HepG2 (cell line): ENCODE results near the gene ARHGAP21. TPM values are rescaled to one million over a fixed set of nuclear protein-coding genes. Genes with fewer than 3 reads are reported as not detected.

Experiments used
- ATAC-seq: fragments of 200-7000 bp; cut with Tn5 transposase; 3 replicates; pipeline ENCODE4 v1.9.1; 2020; ENCODE audit warnings: mild to moderate bottlenecking, moderate library complexity
- BruUV-seq: library from RNA; stranded (reverse); fragments of 400-500 nt; replicated peaks from 2 replicates; lab custom pipeline; 2021; lab: Mats Ljungman, UMichigan
- CTCF ChIA-PET: fragments of 300-600 bp; formaldehyde crosslinking; extraction: SDS; loops from one replicate; lab custom pipeline; 2021; ENCODE audit warnings: low total read pairs, inconsistent platforms, low intra/inter-chr PET ratio; lab: Yijun Ruan, JAX
- POLR2A ChIA-PET: fragments of 350-600 bp; sonication (Branson Sonifier 250); formaldehyde crosslinking; loops from one replicate; lab custom pipeline; 2020; ENCODE audit warnings: antibody characterized with exemption, inconsistent platforms; lab: Yijun Ruan, JAX
- DNase-seq: peaks from one replicate; pipeline ENCODE4 v3.0.0-alpha.2; 2015; ENCODE audit warnings: low spot score
- FAIRE-seq: peaks from 3 replicates; lab custom pipeline; 2011; peaks lifted over from hg19 to GRCh38; lab: Jason Lieb, UNC
- H2AFZ ChIP-seq: one replicate; pipeline ENCODE4 v1.6.1; 2011; ENCODE audit warnings: low read length, inconsistent platforms
- H3K27ac ChIP-seq: fragments of 300-600 bp; 3 replicates; pipeline ENCODE4 v1.8.0; 2011; ENCODE audit warnings: mixed run types, mild to moderate bottlenecking, mixed read lengths, low read length, inconsistent platforms; ENCODE audit not compliant: insufficient read depth; ENCODE audit errors: extremely low read length
- H3K27me3 ChIP-seq, 2 experiments: fragments of 200-600 bp in 1 of 2; 2 replicates in 1 of 2; 3 replicates in 1 of 2; pipeline versions ENCODE4 v1.6.0 to v1.8.0; 2011; ENCODE audit warnings: low read length in 2 of 2, mild to moderate bottlenecking in 2 of 2, moderate library complexity in 2 of 2, inconsistent platforms in 1 of 2; ENCODE audit not compliant: insufficient read depth in 2 of 2, control insufficient read depth in 1 of 2
- H3K36me3 ChIP-seq, 2 experiments: fragments of 200-600 bp in 1 of 2; replicated peaks in 1 of 2; 2 replicates in 1 of 2; 3 replicates in 1 of 2; pipeline versions ENCODE4 v1.5.1 to v1.8.0; 2011; ENCODE audit warnings: low read length in 2 of 2, inconsistent platforms in 1 of 2; ENCODE audit not compliant: insufficient read depth in 2 of 2, control insufficient read depth in 1 of 2
- H3K4me1 ChIP-seq: 2 replicates; pipeline ENCODE4 v1.5.1; 2012; ENCODE audit warnings: low read length, inconsistent platforms; ENCODE audit not compliant: insufficient read depth
- H3K4me2 ChIP-seq: 2 replicates; pipeline ENCODE4 v1.6.0; 2011; ENCODE audit warnings: low read depth, low read length, inconsistent platforms
- H3K4me3 ChIP-seq, 3 experiments: fragments of 200-600 bp in 1 of 3; sonication (generic), shearing (Covaris generic) in 1 of 3; replicated peaks in 1 of 3; 2 replicates each; pipeline ENCODE4 v1.5.1; 2011 to 2016; ENCODE audit warnings: low read length in 3 of 3, inconsistent platforms in 2 of 3, low read depth in 2 of 3, mild to moderate bottlenecking in 2 of 3, control low read depth in 1 of 3, mixed read lengths in 1 of 3; ENCODE audit not compliant: insufficient read depth in 1 of 3
- H3K79me2 ChIP-seq: one replicate; pipeline ENCODE4 v1.6.1; 2011; ENCODE audit warnings: low read length, inconsistent platforms; ENCODE audit not compliant: insufficient read depth
- H3K9ac ChIP-seq: 2 replicates; pipeline ENCODE4 v1.6.0; 2011; ENCODE audit warnings: mild to moderate bottlenecking, low read depth, low read length, inconsistent platforms; ENCODE audit not compliant: insufficient read depth
- H3K9me3 ChIP-seq: 2 replicates; pipeline ENCODE4 v1.5.1; 2012; ENCODE audit warnings: mild to moderate bottlenecking, low read length
- H4K20me1 ChIP-seq: 2 replicates; pipeline ENCODE4 v1.6.0; 2011; ENCODE audit warnings: inconsistent platforms, mild to moderate bottlenecking, low read length, moderate library complexity; ENCODE audit not compliant: insufficient read depth
- BRCA1 ChIP-seq: sonication (generic); formaldehyde crosslinking; IDR thresholded peaks from 2 replicates; pipeline ENCODE4 v1.4.0; 2020; ENCODE audit warnings: missing genetic modification reagents
- E2F2 ChIP-seq: sonication (generic); formaldehyde crosslinking; IDR thresholded peaks from 2 replicates; pipeline ENCODE4 v1.4.0; 2020; ENCODE audit warnings: missing genetic modification reagents, borderline replicate concordance
- HMG20A ChIP-seq: IDR thresholded peaks from 2 replicates; pipeline ENCODE4 v1.6.1; 2016; ENCODE audit warnings: borderline replicate concordance
- NFIC ChIP-seq: IDR thresholded peaks from 2 replicates; pipeline ENCODE4 v1.6.1; 2012; ENCODE audit warnings: mild to moderate bottlenecking, low read length, inconsistent platforms
- PHB2 ChIP-seq: fragments of 450-650 bp; IDR thresholded peaks from 2 replicates; pipeline ENCODE4 v1.6.1; 2018; ENCODE audit not compliant: partially characterized antibody
- SRSF1 ChIP-seq: fragments of 200-400 bp; formaldehyde crosslinking; optimal IDR thresholded peaks from 2 replicates; pipeline ENCODE3; 2017; ENCODE audit warnings: mild to moderate bottlenecking, low read depth, low read length, moderate library complexity
- TSC22D2 ChIP-seq: sonication (generic); formaldehyde crosslinking; IDR thresholded peaks from 2 replicates; pipeline ENCODE4 v1.5.1; 2020; ENCODE audit warnings: missing genetic modification reagents, mild to moderate bottlenecking, borderline replicate concordance
- ZBTB38 ChIP-seq: sonication (generic); formaldehyde crosslinking; IDR thresholded peaks from 2 replicates; pipeline ENCODE4 v1.5.1; 2020; ENCODE audit warnings: mild to moderate bottlenecking, missing genetic modification reagents
- ZFP36 ChIP-seq: fragments of 150-350 bp; IDR thresholded peaks from 2 replicates; pipeline ENCODE4 v1.6.1; 2018; ENCODE audit warnings: borderline replicate concordance, low read length, low read depth; ENCODE audit not compliant: partially characterized antibody
- ZMYM2 ChIP-seq: sonication (generic); formaldehyde crosslinking; IDR thresholded peaks from 2 replicates; pipeline ENCODE4 v1.8.0; 2022; ENCODE audit warnings: mild to moderate bottlenecking, missing genetic modification reagents
- ZNF790 ChIP-seq: sonication (generic); formaldehyde crosslinking; IDR thresholded peaks from 2 replicates; pipeline ENCODE4 v1.8.0; 2022; ENCODE audit warnings: missing genetic modification reagents, mild to moderate bottlenecking, borderline replicate concordance
- ZNF839 ChIP-seq: sonication (generic); formaldehyde crosslinking; IDR thresholded peaks from 2 replicates; pipeline ENCODE4 v1.4.0; 2020; ENCODE audit warnings: missing genetic modification reagents, mild to moderate bottlenecking, borderline replicate concordance
- WGBS: methylation state at CpG from one replicate; pipeline ENCODE4 v1.1.6; 2017; ENCODE audit warnings: low lambda C conversion rate; 5-methylcytosine and 5-hydroxymethylcytosine counted together
- in situ Hi-C: cut with HindIII; loops from 2 replicates; pipeline ENCODE4 v1.10.0; 2017; ENCODE audit warnings: low pct_unique_long_range_greater_than_20kb; ENCODE audit not compliant: extremely low pct_ligation_motif_present
- intact Hi-C: fragments of 100-400 bp; cut with micrococcal nuclease; formaldehyde crosslinking; loops from one replicate; pipeline ENCODE4 v1.10.0; 2022; ENCODE audit not compliant: unreplicated experiment
- polyA plus RNA-seq, 8 experiments: library from polyadenylated mRNA; depleted of rRNA in 3 of 8; stranded (reverse) in 7 of 8; unstranded in 1 of 8; fragments of >200 nt; fragmentation: Illumina TruSeq in 4 of 8; extraction: Trizol in 4 of 8; gene quantifications; 2 replicates each; pipeline versions ENCODE4 v1.2.1 to v1.2.3, GENCODE V29; 2011 to 2016; ENCODE audit warnings: low read depth in 4 of 8, missing spikeins in 1 of 8, mixed read lengths in 1 of 8; ENCODE audit not compliant: insufficient read depth in 1 of 8
- total RNA-seq, 5 experiments: library from RNA; depleted of rRNA; stranded (reverse); fragments of >200 nt; fragmentation: Illumina TruSeq; extraction: Trizol; gene quantifications; 2 replicates each; pipeline ENCODE4 v1.2.3, GENCODE V29; 2016; ENCODE audit warnings: low read depth in 1 of 5
- TF ChIP-seq, protein P1 (sequence below): sonication (generic); formaldehyde crosslinking; conservative IDR thresholded peaks from 2 replicates; pipeline ENCODE4 v1.8.0; 2022; ENCODE audit warnings: missing genetic modification reagents
- TF ChIP-seq, protein P2 (sequence below): IDR thresholded peaks from 2 replicates; pipeline ENCODE4 v1.6.1; 2016; ENCODE audit warnings: mild to moderate bottlenecking

ARHGAP21 gene
- total and polyA plus RNA-seq, 2 of the 13 experiments (the other 11 are each of a cell fraction or from before 2014, with no cell fraction given), result 23.9 to 26.6 TPM

DNA sequence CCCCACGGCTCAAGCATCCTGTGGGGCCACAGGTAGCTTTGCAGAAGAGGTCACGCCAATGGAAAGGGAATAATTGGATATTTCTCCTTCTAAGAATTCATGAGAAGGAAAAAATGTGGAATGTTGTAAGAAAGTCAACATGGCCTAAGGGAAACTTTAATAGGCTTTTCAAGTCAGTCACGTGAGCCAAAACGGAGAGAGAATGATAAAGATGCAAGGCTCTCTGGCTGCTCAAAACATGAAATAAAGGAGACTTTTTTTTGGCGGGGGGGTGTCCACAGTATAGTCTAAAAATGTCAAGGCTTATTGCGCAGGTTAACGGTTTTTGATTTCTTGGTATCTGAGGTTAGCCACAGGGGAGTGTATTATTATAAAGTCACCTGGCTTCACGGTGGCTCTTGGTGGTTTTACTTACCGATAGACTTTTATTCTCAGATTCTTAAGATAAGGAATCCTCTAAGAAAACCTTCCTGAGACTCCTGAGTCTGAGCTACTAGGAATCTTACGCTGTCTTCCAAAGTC lies 148.1 kb downstream of the ARHGAP21 start (continued):
- TF ChIP-seq, protein P1, sequence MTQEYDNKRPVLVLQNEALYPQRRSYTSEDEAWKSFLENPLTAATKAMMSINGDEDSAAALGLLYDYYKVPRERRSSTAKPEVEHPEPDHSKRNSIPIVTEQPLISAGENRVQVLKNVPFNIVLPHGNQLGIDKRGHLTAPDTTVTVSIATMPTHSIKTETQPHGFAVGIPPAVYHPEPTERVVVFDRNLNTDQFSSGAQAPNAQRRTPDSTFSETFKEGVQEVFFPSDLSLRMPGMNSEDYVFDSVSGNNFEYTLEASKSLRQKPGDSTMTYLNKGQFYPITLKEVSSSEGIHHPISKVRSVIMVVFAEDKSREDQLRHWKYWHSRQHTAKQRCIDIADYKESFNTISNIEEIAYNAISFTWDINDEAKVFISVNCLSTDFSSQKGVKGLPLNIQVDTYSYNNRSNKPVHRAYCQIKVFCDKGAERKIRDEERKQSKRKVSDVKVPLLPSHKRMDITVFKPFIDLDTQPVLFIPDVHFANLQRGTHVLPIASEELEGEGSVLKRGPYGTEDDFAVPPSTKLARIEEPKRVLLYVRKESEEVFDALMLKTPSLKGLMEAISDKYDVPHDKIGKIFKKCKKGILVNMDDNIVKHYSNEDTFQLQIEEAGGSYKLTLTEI, result no peak
- TF ChIP-seq ZMYM2 (CRISPR knock-in tag) (no peak), TSC22D2 (no peak)

- no peaks in the 10 kb centered on the region for H4K20me1 ChIP-seq
- no peak overlapping the region for H2AFZ ChIP-seq
- no peaks in the 10 kb centered on the region for H3K36me3 ChIP-seq
- 90% methylated on average over 3 of the region's 3 CpGs for WGBS
- H3K9ac ChIP-seq, result no peak overlapping the region
- no peaks in the 10 kb centered on the region for H3K79me2 ChIP-seq
- POLR2A ChIA-PET, result no interaction called here
- DNase-seq, result no peak
- CTCF ChIA-PET, result no interaction called here
- intact Hi-C loops (no loop called here), in situ Hi-C loops (no loop called here)
- no peak for FAIRE-seq
- no peak overlapping the region for H3K27ac ChIP-seq
- H3K4me3 ChIP-seq, result no peak overlapping the region
- no peak overlapping the region for H3K4me2 ChIP-seq
- BruUV-seq, result no TSS peak
- H3K27me3 ChIP-seq, result peaks cover 3 to 5% of the 10 kb centered on the region in 2 experiments; a peak in 2 of 5 replicates
- H3K9me3 ChIP-seq, result no peaks in the 10 kb centered on the region
- no peaks in the 10 kb centered on the region for H3K4me1 ChIP-seq
- ATAC-seq, result peak; percentile 58
- TF ChIP-seq PHB2, result no peak
- TF ChIP-seq, protein P2, sequence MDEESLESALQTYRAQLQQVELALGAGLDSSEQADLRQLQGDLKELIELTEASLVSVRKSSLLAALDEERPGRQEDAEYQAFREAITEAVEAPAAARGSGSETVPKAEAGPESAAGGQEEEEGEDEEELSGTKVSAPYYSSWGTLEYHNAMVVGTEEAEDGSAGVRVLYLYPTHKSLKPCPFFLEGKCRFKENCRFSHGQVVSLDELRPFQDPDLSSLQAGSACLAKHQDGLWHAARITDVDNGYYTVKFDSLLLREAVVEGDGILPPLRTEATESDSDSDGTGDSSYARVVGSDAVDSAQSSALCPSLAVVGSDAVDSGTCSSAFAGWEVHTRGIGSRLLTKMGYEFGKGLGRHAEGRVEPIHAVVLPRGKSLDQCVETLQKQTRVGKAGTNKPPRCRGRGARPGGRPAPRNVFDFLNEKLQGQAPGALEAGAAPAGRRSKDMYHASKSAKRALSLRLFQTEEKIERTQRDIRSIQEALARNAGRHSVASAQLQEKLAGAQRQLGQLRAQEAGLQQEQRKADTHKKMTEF (CRISPR knock-in tag), result no peak
- no peak for TF ChIP-seq ZFP36
- no peak for TF ChIP-seq ZNF839 (CRISPR knock-in tag)
- TF ChIP-seq ZNF790, result no peak
- TF ChIP-seq E2F2 (CRISPR knock-in tag), result no peak
- no peak for TF ChIP-seq ZBTB38
- no peak for TF ChIP-seq NFIC
- TF ChIP-seq SRSF1, result no peak
- TF ChIP-seq HMG20A (CRISPR knock-in tag), result no peak
- no peak for TF ChIP-seq BRCA1
Observed at GRCh38 chr10:24574578-24575155, 149.0 kb downstream of the ARHGAP21 start.
